DMS153 treated with DMSO at 0.1 percent for 48 hours (cell line): ENCODE results near the gene LARGE1.

Experiments used
- DNase-seq: peaks from one replicate; lab custom pipeline; 2025; ENCODE audit not compliant: unreplicated experiment; lab: John Stamatoyannopoulos, UW

Gene LARGE1

GRCh38 chr22:33606504-33606903 lies 313.8 kb downstream of the LARGE1 start:
- DNase-seq, result no peak

- DNase-seq, result no peak
Observed at GRCh38 chr22:33605666-33606065, 314.6 kb downstream of the LARGE1 start.

GRCh38 chr22:33605221-33605620 lies 315.1 kb downstream of the LARGE1 start:
- no peak for DNase-seq

- DNase-seq, result no peak
Observed at GRCh38 chr22:33601062-33601461, 319.2 kb downstream of the LARGE1 start.

GRCh38 chr22:33600595-33600994 lies 319.7 kb downstream of the LARGE1 start:
- no peak for DNase-seq

GRCh38 chr22:33600113-33600512 lies 320.2 kb downstream of the LARGE1 start:
- DNase-seq, result no peak

- no peak for DNase-seq
Observed at GRCh38 chr22:33599596-33599995, 320.7 kb downstream of the LARGE1 start.

- DNase-seq, result no peak
Observed at GRCh38 chr22:33598821-33599220, 321.5 kb downstream of the LARGE1 start.

GRCh38 chr22:33597274-33597985 lies 322.8 kb downstream of the LARGE1 start:
- no peak for DNase-seq

GRCh38 chr22:33593818-33594217 lies 326.5 kb downstream of the LARGE1 start:
- no peak for DNase-seq

GRCh38 chr22:33591946-33592345 lies 328.3 kb downstream of the LARGE1 start:
- DNase-seq, result no peak

- DNase-seq, result no peak
Observed at GRCh38 chr22:33589297-33589696, 331.0 kb downstream of the LARGE1 start.

GRCh38 chr22:33588860-33589259 lies 331.4 kb downstream of the LARGE1 start:
- no peak for DNase-seq

GRCh38 chr22:33584152-33584551 lies 336.1 kb downstream of the LARGE1 start:
- no peak for DNase-seq

GRCh38 chr22:33582822-33583400 lies 337.4 kb downstream of the LARGE1 start:
- no peak for DNase-seq

GRCh38 chr22:33580310-33580709 lies 340.0 kb downstream of the LARGE1 start:
- no peak for DNase-seq

- DNase-seq, result peak; percentile 44
Observed at GRCh38 chr22:33579448-33580093, 340.7 kb downstream of the LARGE1 start.

- no peak for DNase-seq
Observed at GRCh38 chr22:33578752-33579151, 341.5 kb downstream of the LARGE1 start.

- DNase-seq, result no peak
Observed at GRCh38 chr22:33577862-33578411, 342.3 kb downstream of the LARGE1 start.

GRCh38 chr22:33576205-33576604 lies 344.1 kb downstream of the LARGE1 start:
- DNase-seq, result no peak

GRCh38 chr22:33575771-33576170 lies 344.5 kb downstream of the LARGE1 start:
- no peak for DNase-seq

- DNase-seq, result no peak
Observed at GRCh38 chr22:33575041-33575440, 345.2 kb downstream of the LARGE1 start.
